Measurements from ENCODE around the gene ABCG5. TPM values are rescaled to one million over a fixed set of nuclear protein-coding genes. Genes with fewer than 3 reads are reported as not detected.

Gene ABCG5
- not detected for total RNA-seq

DNA sequence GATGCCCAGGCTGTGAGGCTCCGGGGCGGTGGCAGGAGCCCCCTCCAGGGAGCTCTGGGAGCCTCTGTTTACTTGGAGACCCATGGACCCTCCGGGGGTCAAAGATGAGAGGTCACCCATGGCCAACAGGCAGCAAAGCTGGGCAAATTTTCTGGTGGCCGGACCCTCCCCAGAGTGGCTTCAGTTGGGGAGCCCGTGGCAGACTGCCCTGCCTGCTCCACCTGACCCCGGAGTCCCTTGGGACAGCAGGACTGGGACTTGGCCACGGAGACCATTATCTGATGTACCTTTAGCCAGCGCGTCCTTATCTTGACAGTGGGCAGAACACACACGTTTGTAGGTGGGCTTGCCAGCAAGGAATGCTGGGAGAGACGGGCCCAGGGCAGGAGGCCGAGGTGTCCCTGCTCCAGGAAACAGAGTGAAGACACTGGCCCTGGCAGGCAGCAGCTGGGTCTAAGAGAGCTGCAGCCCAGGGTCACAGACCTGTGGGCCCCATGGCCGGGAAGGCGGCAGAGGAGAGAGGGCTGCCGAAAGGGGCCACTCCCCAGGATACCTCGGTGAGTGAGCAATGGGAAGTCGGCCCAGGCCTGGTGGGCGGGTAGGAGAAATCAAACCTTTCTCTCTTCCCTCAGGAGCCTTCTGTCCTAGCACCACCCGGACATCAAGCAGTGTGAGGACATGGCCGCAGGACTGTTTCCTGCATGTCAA, at the start of gene ABCG5, which contains the start of gene ABCG8:
ABCG5 (minus strand) TSS at position 280 of the 708 bp plus-strand sequence; CDS start at position 120, 160 bp downstream.
ABCG8 (plus strand) TSS at position 412 of the 708 bp plus-strand sequence; CDS start at position 495, 83 bp downstream.
- POLR2A ChIA-PET, result no interaction called here
- Mint-ChIP-seq H3K27me3 (peaks cover 10% of the 10 kb centered on the region), H3K4me1 (no peaks in the 10 kb centered on the region), H3K36me3 (ENCODE audit: low read depth) (no peaks in the 10 kb centered on the region), H3K27ac (no peak within 1 kb of the TSS), H3K9me3 (no peaks in the 10 kb centered on the region), H3K4me3 (no peak within 1 kb of the TSS)
- DNase-seq, result no peak
- CTCF ChIA-PET, result no interaction called here

GRCh38 chr2:43887176-43887575, 48.5 kb upstream of the ABCG5 start:
- peaks cover 40% of the 10 kb centered on the region for H3K36me3 Mint-ChIP-seq (ENCODE audit: low read depth)

GRCh38 chr2:43885132-43885632, 46.5 kb upstream of the ABCG5 start:
- H3K27ac Mint-ChIP-seq, result no peak overlapping the region
- H3K27me3 Mint-ChIP-seq, result no peaks in the 10 kb centered on the region
- H3K36me3 Mint-ChIP-seq (ENCODE audit: low read depth), result peaks cover 30% of the 10 kb centered on the region
- CTCF ChIA-PET, result interaction anchor here (0.7 to 1.3 kb wide), 2 partner anchors 13 to 74 kb away, joined by 3 read pairs; no protein-coding TSS in a partner anchor
- POLR2A ChIA-PET, result no interaction called here
- no peaks in the 10 kb centered on the region for H3K4me1 Mint-ChIP-seq
- no peak overlapping the region for H3K4me3 Mint-ChIP-seq
- DNase-seq, result no peak
- H3K9me3 Mint-ChIP-seq, result no peaks in the 10 kb centered on the region

More at GRCh38 chr2:43887176-43887575, 48.5 kb upstream of the ABCG5 start:
- no peak overlapping the region for H3K4me3 Mint-ChIP-seq
- H3K4me1 Mint-ChIP-seq, result no peaks in the 10 kb centered on the region
- H3K27me3 Mint-ChIP-seq, result no peaks in the 10 kb centered on the region
- CTCF ChIA-PET, result interaction anchor here (1.3 kb wide), 1 partner anchor 45 kb away, joined by 3 read pairs; no protein-coding TSS in a partner anchor
- no peak for DNase-seq
- H3K9me3 Mint-ChIP-seq, result no peaks in the 10 kb centered on the region
- POLR2A ChIA-PET, result no interaction called here
- H3K27ac Mint-ChIP-seq, result no peak overlapping the region

DNA sequence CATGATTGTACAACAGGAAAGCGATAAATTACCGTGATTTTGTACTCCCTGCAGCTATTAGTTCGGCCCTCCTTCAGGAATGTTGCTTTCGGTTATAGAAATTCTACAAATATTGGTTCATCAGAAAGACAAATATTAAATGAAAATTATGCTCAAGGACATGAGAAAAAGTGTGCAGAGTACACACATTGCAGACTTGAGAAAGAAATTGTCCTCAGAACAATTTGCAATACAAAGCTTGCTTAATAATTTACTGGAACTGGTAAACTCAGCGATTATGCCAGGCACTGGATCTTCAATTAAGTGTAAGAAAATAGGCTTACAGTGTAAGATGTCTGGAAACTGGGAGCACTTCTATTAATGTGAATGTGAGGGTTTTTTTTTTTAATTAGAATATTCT, 46.0 kb upstream of the ABCG5 start:
- CTCF ChIA-PET, result interaction anchor here (1.3 kb wide), 1 partner anchor 75 kb away, joined by 3 read pairs; no protein-coding TSS in a partner anchor
- no peaks in the 10 kb centered on the region for H3K4me1 Mint-ChIP-seq
- DNase-seq, result no peak
- H3K9me3 Mint-ChIP-seq, result no peaks in the 10 kb centered on the region
- peaks cover 26% of the 10 kb centered on the region for H3K36me3 Mint-ChIP-seq (ENCODE audit: low read depth)
- POLR2A ChIA-PET, result no interaction called here
- no peak overlapping the region for H3K4me3 Mint-ChIP-seq
- H3K27me3 Mint-ChIP-seq, result no peaks in the 10 kb centered on the region
- H3K27ac Mint-ChIP-seq, result no peak overlapping the region

DNA sequence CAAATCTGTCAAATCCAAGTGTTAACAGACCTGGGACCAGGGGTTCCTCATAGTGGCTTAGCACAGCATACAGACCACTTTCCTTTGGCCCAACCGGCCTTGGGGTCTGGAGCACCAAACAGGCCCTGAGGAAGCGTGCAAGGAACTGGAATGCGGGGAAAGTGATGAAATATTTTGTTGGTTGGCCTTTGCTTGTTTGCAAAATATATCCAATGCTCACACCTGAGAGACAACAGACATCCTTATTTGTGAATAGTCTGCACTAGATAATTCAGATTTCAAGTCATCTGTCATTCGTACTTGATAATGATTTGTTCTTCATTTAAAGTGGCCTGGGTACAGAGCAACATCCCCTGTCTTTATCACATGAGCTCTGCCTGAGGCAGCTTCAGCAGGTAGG, 43.7 kb upstream of the ABCG5 start:
- CTCF ChIA-PET, result no interaction called here
- DNase-seq, result no peak

GRCh38 chr2:43880952-43881351, 42.3 kb upstream of the ABCG5 start:
- Mint-ChIP-seq H3K9me3 (no peaks in the 10 kb centered on the region), H3K4me1 (peaks cover 2% of the 10 kb centered on the region), H3K27ac (no peak overlapping the region), H3K36me3 (ENCODE audit: low read depth) (no peaks in the 10 kb centered on the region), H3K4me3 (no peak overlapping the region), H3K27me3 (no peaks in the 10 kb centered on the region)
- ChIA-PET POLR2A (no interaction called here), CTCF (no interaction called here)
- DNase-seq, result no peak

More for the DNA sequence above, 43.7 kb upstream of the ABCG5 start:
- H3K27me3 Mint-ChIP-seq, result no peaks in the 10 kb centered on the region
- POLR2A ChIA-PET, result no interaction called here
- peaks cover 2% of the 10 kb centered on the region for H3K4me1 Mint-ChIP-seq
- H3K4me3 Mint-ChIP-seq, result no peak overlapping the region
- H3K36me3 Mint-ChIP-seq (ENCODE audit: low read depth), result peaks cover 8% of the 10 kb centered on the region
- no peaks in the 10 kb centered on the region for H3K9me3 Mint-ChIP-seq
- no peak overlapping the region for H3K27ac Mint-ChIP-seq

DNA sequence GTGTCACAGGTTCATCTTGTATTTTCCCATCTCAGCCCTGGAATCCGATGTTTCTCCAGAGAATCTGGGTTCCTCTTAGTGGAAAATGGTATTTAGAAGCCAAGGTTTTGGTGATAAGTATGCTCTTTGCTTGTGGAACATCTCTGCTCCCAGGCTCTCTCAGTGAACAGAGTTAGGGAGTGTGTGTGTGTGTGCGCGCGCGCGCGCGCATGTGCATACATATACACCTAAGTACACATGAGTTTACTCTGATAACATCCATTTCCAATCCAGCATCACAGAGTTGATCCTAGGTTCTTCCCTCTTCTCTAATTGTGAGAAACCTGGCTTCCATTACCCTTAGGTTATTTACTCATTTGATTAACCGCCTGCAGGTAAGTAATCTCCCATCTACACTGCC, 41.8 kb upstream of the ABCG5 start:
- Mint-ChIP-seq H3K27ac (no peak overlapping the region), H3K9me3 (no peaks in the 10 kb centered on the region), H3K36me3 (ENCODE audit: low read depth) (no peaks in the 10 kb centered on the region), H3K27me3 (no peaks in the 10 kb centered on the region), H3K4me1 (peaks cover 2% of the 10 kb centered on the region), H3K4me3 (no peak overlapping the region)
- POLR2A ChIA-PET, result no interaction called here
- DNase-seq, result no peak
- CTCF ChIA-PET, result interaction anchor here (1.0 kb wide), 1 partner anchor 166 kb away, joined by 6 read pairs; no protein-coding TSS in a partner anchor

GRCh38 chr2:43879261-43879660, 40.6 kb upstream of the ABCG5 start:
- Mint-ChIP-seq H3K4me3 (no peak overlapping the region), H3K27ac (no peak overlapping the region), H3K4me1 (peaks cover 2% of the 10 kb centered on the region), H3K9me3 (no peaks in the 10 kb centered on the region), H3K36me3 (ENCODE audit: low read depth) (no peaks in the 10 kb centered on the region), H3K27me3 (no peaks in the 10 kb centered on the region)
- DNase-seq, result no peak
- CTCF ChIA-PET, result interaction anchor here (1.0 to 1.9 kb wide), 2 partner anchors 14 to 167 kb away, joined by 6 to 12 read pairs; no protein-coding TSS in a partner anchor
- POLR2A ChIA-PET, result no interaction called here

GRCh38 chr2:43877782-43878464, 39.3 kb upstream of the ABCG5 start:
- Mint-ChIP-seq H3K36me3 (ENCODE audit: low read depth) (no peaks in the 10 kb centered on the region), H3K9me3 (no peaks in the 10 kb centered on the region), H3K27me3 (no peaks in the 10 kb centered on the region), H3K4me1 (peaks cover 2% of the 10 kb centered on the region), H3K4me3 (no peak overlapping the region), H3K27ac (no peak overlapping the region)
- POLR2A ChIA-PET, result interaction anchor here (0.7 kb wide), 1 partner anchor 49 kb away, joined by 4 read pairs; no protein-coding TSS in a partner anchor
- CTCF ChIA-PET, result interaction anchor here (0.6 to 1.9 kb wide), 18 partner anchors 8 to 471 kb away, joined by 3 to 12 read pairs (median 4); no protein-coding TSS in a partner anchor
- DNase-seq, result peak; percentile 74

DNA sequence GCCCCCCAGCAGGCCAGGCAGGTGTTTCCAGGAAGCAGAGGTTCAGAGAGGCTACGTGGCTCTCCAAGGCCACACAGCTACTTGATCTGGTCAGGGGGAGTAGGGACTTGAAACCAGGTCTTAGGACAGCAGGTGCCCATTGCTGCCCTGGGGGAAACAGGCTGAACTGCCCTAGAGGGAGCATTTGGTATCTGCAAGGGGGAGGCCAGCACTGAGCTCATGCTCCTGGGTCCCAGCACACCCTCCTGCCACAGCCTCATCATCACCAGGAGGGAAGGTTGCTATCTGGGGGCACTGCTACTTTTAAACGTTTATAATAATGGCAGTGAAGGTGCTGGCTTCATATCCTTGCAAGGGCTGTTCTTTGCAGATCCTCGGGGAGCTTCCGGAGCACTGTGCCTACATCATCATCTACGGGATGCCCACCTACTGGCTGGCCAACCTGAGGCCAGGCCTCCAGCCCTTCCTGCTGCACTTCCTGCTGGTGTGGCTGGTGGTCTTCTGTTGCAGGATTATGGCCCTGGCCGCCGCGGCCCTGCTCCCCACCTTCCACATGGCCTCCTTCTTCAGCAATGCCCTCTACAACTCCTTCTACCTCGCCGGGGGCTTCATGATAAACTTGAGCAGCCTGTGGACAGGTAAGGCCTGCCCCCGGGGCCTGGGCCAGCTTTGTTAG, 36.3 kb upstream of the ABCG5 start:
- Mint-ChIP-seq H3K36me3 (ENCODE audit: low read depth) (no peaks in the 10 kb centered on the region), H3K27me3 (peaks cover 12% of the 10 kb centered on the region), H3K4me1 (peaks cover 2% of the 10 kb centered on the region), H3K27ac (no peak overlapping the region), H3K9me3 (no peaks in the 10 kb centered on the region), H3K4me3 (no peak overlapping the region)
- ChIA-PET POLR2A (no interaction called here), CTCF (interaction anchor here (0.6 to 1.7 kb wide), 2 partner anchors 29 to 164 kb away, joined by 3 read pairs; no protein-coding TSS in a partner anchor)
- no peak for DNase-seq

DNA sequence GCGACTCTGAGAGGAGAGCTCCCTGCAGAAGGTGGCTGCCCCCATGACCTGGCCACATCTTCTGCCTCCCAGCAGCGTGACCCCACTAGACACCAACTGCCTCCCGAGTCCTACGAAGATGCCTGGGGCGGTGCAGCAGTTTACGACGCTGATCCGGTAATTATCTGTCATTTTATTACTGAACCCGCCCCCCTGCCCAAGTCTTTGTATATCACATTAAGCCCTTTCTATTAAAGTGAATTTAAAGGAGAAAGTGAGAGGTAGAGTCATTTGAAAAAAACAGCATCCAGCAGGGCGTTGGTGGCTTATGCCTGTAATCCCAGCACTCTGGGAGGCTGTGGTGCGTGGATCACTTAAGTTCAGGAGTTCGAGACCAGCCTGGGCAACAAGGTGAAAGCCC, 33.5 kb upstream of the ABCG5 start:
- no peak for DNase-seq
- Mint-ChIP-seq H3K27ac (no peak overlapping the region), H3K36me3 (ENCODE audit: low read depth) (no peaks in the 10 kb centered on the region), H3K4me1 (no peaks in the 10 kb centered on the region), H3K9me3 (no peaks in the 10 kb centered on the region), H3K27me3 (peaks cover 23% of the 10 kb centered on the region), H3K4me3 (no peak overlapping the region)
- CTCF ChIA-PET, result no interaction called here
- POLR2A ChIA-PET, result no interaction called here

DNA sequence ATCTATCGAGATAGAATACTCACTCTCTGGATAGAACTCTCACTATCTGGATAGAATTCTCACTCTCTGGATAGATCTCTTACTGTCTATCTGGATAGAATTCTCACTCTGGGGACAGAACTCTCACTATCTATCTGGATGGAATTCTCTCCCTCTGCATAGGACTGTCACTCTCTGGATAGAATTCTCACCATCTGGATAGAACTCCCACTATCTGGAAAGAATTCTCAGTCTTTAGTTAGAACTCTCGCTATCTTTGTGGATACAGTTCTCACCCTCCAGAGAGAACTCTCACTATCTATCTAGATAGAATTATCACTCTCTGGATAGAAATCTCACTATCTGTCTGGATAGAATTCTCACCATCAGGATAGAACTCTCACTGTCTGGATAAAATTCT, 16.7 kb upstream of the ABCG5 start:
- POLR2A ChIA-PET, result no interaction called here
- H3K36me3 Mint-ChIP-seq (ENCODE audit: low read depth), result no peaks in the 10 kb centered on the region
- CTCF ChIA-PET, result no interaction called here

GRCh38 chr2:43854671-43855070, 16.0 kb upstream of the ABCG5 start:
- H3K27me3 Mint-ChIP-seq, result peaks cover 22% of the 10 kb centered on the region

More for the DNA sequence above, 16.7 kb upstream of the ABCG5 start:
- H3K27me3 Mint-ChIP-seq, result peaks cover 25% of the 10 kb centered on the region
- H3K4me1 Mint-ChIP-seq, result no peaks in the 10 kb centered on the region
- no peak overlapping the region for H3K27ac Mint-ChIP-seq
- H3K4me3 Mint-ChIP-seq, result no peak overlapping the region
- no peak for DNase-seq
- no peaks in the 10 kb centered on the region for H3K9me3 Mint-ChIP-seq

More at GRCh38 chr2:43854671-43855070, 16.0 kb upstream of the ABCG5 start:
- Mint-ChIP-seq H3K4me3 (no peak overlapping the region), H3K36me3 (ENCODE audit: low read depth) (no peaks in the 10 kb centered on the region), H3K9me3 (no peaks in the 10 kb centered on the region), H3K27ac (no peak overlapping the region), H3K4me1 (no peaks in the 10 kb centered on the region)
- no peak for DNase-seq
- POLR2A ChIA-PET, result no interaction called here
- CTCF ChIA-PET, result no interaction called here
